HEK293 (cell line): ENCODE measurements around the gene IMP3.

Experiments
- MEIS1 ChIP-seq: sonication (generic); formaldehyde crosslinking; IDR thresholded peaks from 2 replicates; pipeline ENCODE4 v1.8.1; 2022; ENCODE audit warnings: missing genetic modification reagents, mild to moderate bottlenecking, borderline replicate concordance
- MYNN ChIP-seq: fragments of 450-650 bp; formaldehyde crosslinking; IDR thresholded peaks from 2 replicates; pipeline ENCODE4 v1.5.1; 2016; ENCODE audit warnings: missing biosample characterization, missing genetic modification characterization, borderline replicate concordance
- OVOL3 ChIP-seq: fragments of 450-650 bp; formaldehyde crosslinking; IDR thresholded peaks from 2 replicates; pipeline ENCODE4 v1.5.1; 2016; ENCODE audit warnings: missing biosample characterization, missing genetic modification characterization
- PRDM1 ChIP-seq: fragments of 450-650 bp; formaldehyde crosslinking; IDR thresholded peaks from 2 replicates; pipeline ENCODE4; 2016; ENCODE audit warnings: missing biosample characterization, missing genetic modification characterization
- REPIN1 ChIP-seq: fragments of 450-650 bp; formaldehyde crosslinking; IDR thresholded peaks from 2 replicates; pipeline ENCODE4 v1.5.1; 2017; ENCODE audit warnings: missing biosample characterization, missing genetic modification characterization, low read depth
- SCRT2 ChIP-seq: fragments of 450-650 bp; formaldehyde crosslinking; IDR thresholded peaks from 2 replicates; pipeline ENCODE4 v1.5.1; 2016; ENCODE audit warnings: missing biosample characterization, missing genetic modification characterization
- ZBTB48 ChIP-seq: fragments of 450-650 bp; formaldehyde crosslinking; IDR thresholded peaks from 2 replicates; pipeline ENCODE4 v1.5.1; 2016; ENCODE audit warnings: missing biosample characterization, missing genetic modification characterization
- ZIC2 ChIP-seq: fragments of 450-650 bp; formaldehyde crosslinking; IDR thresholded peaks from 2 replicates; pipeline ENCODE4 v1.5.1; 2016; ENCODE audit warnings: missing biosample characterization, missing genetic modification characterization
- ZNF10 ChIP-seq: fragments of 450-650 bp; formaldehyde crosslinking; IDR thresholded peaks from 2 replicates; pipeline ENCODE4 v1.5.1; 2017; ENCODE audit warnings: missing biosample characterization, missing genetic modification characterization
- ZNF155 ChIP-seq: fragments of 450-650 bp; formaldehyde crosslinking; IDR thresholded peaks from 2 replicates; pipeline ENCODE4 v1.5.1; 2016; ENCODE audit warnings: missing biosample characterization, missing genetic modification characterization
- ZNF184 ChIP-seq: fragments of 450-650 bp; IDR thresholded peaks from 2 replicates; pipeline ENCODE4 v1.5.1; 2018; ENCODE audit warnings: missing biosample characterization, mild to moderate bottlenecking, missing genetic modification characterization
- ZNF202 ChIP-seq: fragments of 450-650 bp; formaldehyde crosslinking; IDR thresholded peaks from 2 replicates; pipeline ENCODE4 v1.5.1; 2016; ENCODE audit warnings: missing biosample characterization, missing genetic modification characterization, borderline replicate concordance
- ZNF341 ChIP-seq: fragments of 450-650 bp; formaldehyde crosslinking; IDR thresholded peaks from 2 replicates; pipeline ENCODE4; 2016; ENCODE audit warnings: low read depth, missing biosample characterization, missing genetic modification characterization
- ZNF37A ChIP-seq: fragments of 450-650 bp; IDR thresholded peaks from 2 replicates; pipeline ENCODE4 v1.5.1; 2018; ENCODE audit warnings: missing biosample characterization, missing genetic modification characterization
- ZNF423 ChIP-seq: fragments of 450-650 bp; formaldehyde crosslinking; IDR thresholded peaks from 2 replicates; pipeline ENCODE4 v1.5.1; 2016; ENCODE audit warnings: missing biosample characterization, missing genetic modification characterization
- ZNF521 ChIP-seq: fragments of 450-650 bp; formaldehyde crosslinking; IDR thresholded peaks from 2 replicates; pipeline ENCODE4 v1.5.1; 2017; ENCODE audit warnings: missing biosample characterization, mild to moderate bottlenecking, missing genetic modification characterization
- ZNF654 ChIP-seq: fragments of 450-650 bp; formaldehyde crosslinking; IDR thresholded peaks from 2 replicates; pipeline ENCODE4 v1.5.1; 2016; ENCODE audit warnings: low read depth, missing biosample characterization, missing genetic modification characterization
- TF ChIP-seq, protein P1 (sequence below): fragments of 450-650 bp; formaldehyde crosslinking; IDR thresholded peaks from 2 replicates; pipeline ENCODE4 v1.5.1; 2016; ENCODE audit warnings: missing biosample characterization, missing genetic modification characterization, low read depth
- TF ChIP-seq, protein P2 (sequence below): fragments of 450-650 bp; formaldehyde crosslinking; IDR thresholded peaks from 2 replicates; pipeline ENCODE4 v1.5.1; 2016; ENCODE audit warnings: missing biosample characterization, missing genetic modification characterization, borderline replicate concordance
- TF ChIP-seq, protein P3 (sequence below): fragments of 450-650 bp; formaldehyde crosslinking; IDR thresholded peaks from 2 replicates; pipeline ENCODE4 v1.5.1; 2016; ENCODE audit warnings: missing biosample characterization, missing genetic modification characterization
- TF ChIP-seq, protein P4 (sequence below): fragments of 450-650 bp; formaldehyde crosslinking; IDR thresholded peaks from 2 replicates; pipeline ENCODE4 v1.5.1; 2016; ENCODE audit warnings: missing biosample characterization, missing genetic modification characterization
- TF ChIP-seq, protein P5 (sequence below): fragments of 450-650 bp; formaldehyde crosslinking; IDR thresholded peaks from 2 replicates; pipeline ENCODE4 v1.5.1; 2017; ENCODE audit warnings: missing biosample characterization, missing genetic modification characterization
- TF ChIP-seq, protein P6 (sequence below): fragments of 450-650 bp; formaldehyde crosslinking; IDR thresholded peaks from 2 replicates; pipeline ENCODE4 v1.5.1; 2017; ENCODE audit warnings: missing biosample characterization, mild to moderate bottlenecking, missing genetic modification characterization, moderate library complexity

IMP3 gene

DNA sequence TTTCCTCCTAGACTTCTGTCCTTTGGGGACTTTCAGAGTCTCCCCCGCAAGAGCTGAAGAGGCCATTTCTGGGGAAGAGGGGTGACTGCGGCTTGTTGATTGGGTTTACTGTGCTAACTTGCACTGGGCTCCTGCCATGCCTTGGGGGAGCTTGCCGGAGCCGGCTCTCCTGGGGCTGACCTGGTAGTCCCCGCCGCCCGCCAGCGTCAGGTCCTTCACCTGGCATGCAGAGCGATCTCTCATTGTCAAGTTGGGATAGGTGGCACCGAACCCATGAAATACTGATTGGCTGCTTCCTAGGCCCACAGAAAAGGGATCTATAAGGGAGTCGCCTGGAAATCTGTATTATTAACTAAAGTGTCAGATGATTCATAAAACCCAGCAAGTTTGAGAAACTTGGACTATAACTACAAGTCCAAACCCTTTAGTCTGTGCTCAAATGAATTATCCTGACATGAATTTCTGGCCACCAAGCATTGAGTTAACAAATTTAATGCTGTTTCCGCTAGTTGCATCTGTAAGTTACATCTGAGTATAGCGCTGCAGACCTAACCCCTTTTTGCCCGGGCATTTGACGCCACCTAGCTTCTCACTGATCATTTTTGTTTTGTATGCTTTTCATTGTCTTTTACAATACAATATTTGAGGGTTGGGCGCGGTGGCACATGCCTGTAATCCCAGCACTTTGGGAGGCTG lies 607 bp upstream of the IMP3 start (continued):
- TF ChIP-seq, protein P1, sequence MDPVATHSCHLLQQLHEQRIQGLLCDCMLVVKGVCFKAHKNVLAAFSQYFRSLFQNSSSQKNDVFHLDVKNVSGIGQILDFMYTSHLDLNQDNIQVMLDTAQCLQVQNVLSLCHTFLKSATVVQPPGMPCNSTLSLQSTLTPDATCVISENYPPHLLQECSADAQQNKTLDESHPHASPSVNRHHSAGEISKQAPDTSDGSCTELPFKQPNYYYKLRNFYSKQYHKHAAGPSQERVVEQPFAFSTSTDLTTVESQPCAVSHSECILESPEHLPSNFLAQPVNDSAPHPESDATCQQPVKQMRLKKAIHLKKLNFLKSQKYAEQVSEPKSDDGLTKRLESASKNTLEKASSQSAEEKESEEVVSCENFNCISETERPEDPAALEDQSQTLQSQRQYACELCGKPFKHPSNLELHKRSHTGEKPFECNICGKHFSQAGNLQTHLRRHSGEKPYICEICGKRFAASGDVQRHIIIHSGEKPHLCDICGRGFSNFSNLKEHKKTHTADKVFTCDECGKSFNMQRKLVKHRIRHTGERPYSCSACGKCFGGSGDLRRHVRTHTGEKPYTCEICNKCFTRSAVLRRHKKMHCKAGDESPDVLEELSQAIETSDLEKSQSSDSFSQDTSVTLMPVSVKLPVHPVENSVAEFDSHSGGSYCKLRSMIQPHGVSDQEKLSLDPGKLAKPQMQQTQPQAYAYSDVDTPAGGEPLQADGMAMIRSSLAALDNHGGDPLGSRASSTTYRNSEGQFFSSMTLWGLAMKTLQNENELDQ, result no peak
- TF ChIP-seq ZNF423 (tag by site-specific recombination) (0 out of 2 replicates have a peak, but pooled peaks have one; percentile 32), REPIN1 (tag by site-specific recombination) (no peak), ZNF155 (tag by site-specific recombination) (no peak), ZNF521 (tag by site-specific recombination) (no peak), ZNF341 (no peak), ZBTB48 (tag by site-specific recombination) (0 out of 2 replicates have a peak, but pooled peaks have one; percentile 56), MEIS1 (CRISPR knock-in tag) (no peak), ZNF202 (tag by site-specific recombination) (no peak), ZNF10 (tag by site-specific recombination) (peak; percentile 73), OVOL3 (no peak), ZIC2 (tag by site-specific recombination) (no peak), MYNN (no peak), ZNF37A (tag by site-specific recombination) (no peak), ZNF184 (tag by site-specific recombination) (no peak), ZNF654 (tag by site-specific recombination) (peak; percentile 86), SCRT2 (tag by site-specific recombination) (peak; percentile 32; the same call in 1 of the 2 replicates), PRDM1 (tag by site-specific recombination) (no peak)
- TF ChIP-seq, protein P2, sequence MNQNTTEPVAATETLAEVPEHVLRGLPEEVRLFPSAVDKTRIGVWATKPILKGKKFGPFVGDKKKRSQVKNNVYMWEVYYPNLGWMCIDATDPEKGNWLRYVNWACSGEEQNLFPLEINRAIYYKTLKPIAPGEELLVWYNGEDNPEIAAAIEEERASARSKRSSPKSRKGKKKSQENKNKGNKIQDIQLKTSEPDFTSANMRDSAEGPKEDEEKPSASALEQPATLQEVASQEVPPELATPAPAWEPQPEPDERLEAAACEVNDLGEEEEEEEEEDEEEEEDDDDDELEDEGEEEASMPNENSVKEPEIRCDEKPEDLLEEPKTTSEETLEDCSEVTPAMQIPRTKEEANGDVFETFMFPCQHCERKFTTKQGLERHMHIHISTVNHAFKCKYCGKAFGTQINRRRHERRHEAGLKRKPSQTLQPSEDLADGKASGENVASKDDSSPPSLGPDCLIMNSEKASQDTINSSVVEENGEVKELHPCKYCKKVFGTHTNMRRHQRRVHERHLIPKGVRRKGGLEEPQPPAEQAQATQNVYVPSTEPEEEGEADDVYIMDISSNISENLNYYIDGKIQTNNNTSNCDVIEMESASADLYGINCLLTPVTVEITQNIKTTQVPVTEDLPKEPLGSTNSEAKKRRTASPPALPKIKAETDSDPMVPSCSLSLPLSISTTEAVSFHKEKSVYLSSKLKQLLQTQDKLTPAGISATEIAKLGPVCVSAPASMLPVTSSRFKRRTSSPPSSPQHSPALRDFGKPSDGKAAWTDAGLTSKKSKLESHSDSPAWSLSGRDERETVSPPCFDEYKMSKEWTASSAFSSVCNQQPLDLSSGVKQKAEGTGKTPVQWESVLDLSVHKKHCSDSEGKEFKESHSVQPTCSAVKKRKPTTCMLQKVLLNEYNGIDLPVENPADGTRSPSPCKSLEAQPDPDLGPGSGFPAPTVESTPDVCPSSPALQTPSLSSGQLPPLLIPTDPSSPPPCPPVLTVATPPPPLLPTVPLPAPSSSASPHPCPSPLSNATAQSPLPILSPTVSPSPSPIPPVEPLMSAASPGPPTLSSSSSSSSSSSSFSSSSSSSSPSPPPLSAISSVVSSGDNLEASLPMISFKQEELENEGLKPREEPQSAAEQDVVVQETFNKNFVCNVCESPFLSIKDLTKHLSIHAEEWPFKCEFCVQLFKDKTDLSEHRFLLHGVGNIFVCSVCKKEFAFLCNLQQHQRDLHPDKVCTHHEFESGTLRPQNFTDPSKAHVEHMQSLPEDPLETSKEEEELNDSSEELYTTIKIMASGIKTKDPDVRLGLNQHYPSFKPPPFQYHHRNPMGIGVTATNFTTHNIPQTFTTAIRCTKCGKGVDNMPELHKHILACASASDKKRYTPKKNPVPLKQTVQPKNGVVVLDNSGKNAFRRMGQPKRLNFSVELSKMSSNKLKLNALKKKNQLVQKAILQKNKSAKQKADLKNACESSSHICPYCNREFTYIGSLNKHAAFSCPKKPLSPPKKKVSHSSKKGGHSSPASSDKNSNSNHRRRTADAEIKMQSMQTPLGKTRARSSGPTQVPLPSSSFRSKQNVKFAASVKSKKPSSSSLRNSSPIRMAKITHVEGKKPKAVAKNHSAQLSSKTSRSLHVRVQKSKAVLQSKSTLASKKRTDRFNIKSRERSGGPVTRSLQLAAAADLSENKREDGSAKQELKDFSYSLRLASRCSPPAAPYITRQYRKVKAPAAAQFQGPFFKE (tag by site-specific recombination), result no peak
- TF ChIP-seq, protein P3, sequence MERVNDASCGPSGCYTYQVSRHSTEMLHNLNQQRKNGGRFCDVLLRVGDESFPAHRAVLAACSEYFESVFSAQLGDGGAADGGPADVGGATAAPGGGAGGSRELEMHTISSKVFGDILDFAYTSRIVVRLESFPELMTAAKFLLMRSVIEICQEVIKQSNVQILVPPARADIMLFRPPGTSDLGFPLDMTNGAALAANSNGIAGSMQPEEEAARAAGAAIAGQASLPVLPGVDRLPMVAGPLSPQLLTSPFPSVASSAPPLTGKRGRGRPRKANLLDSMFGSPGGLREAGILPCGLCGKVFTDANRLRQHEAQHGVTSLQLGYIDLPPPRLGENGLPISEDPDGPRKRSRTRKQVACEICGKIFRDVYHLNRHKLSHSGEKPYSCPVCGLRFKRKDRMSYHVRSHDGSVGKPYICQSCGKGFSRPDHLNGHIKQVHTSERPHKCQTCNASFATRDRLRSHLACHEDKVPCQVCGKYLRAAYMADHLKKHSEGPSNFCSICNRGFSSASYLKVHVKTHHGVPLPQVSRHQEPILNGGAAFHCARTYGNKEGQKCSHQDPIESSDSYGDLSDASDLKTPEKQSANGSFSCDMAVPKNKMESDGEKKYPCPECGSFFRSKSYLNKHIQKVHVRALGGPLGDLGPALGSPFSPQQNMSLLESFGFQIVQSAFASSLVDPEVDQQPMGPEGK (tag by site-specific recombination), result peak; percentile 47
- TF ChIP-seq, protein P4, sequence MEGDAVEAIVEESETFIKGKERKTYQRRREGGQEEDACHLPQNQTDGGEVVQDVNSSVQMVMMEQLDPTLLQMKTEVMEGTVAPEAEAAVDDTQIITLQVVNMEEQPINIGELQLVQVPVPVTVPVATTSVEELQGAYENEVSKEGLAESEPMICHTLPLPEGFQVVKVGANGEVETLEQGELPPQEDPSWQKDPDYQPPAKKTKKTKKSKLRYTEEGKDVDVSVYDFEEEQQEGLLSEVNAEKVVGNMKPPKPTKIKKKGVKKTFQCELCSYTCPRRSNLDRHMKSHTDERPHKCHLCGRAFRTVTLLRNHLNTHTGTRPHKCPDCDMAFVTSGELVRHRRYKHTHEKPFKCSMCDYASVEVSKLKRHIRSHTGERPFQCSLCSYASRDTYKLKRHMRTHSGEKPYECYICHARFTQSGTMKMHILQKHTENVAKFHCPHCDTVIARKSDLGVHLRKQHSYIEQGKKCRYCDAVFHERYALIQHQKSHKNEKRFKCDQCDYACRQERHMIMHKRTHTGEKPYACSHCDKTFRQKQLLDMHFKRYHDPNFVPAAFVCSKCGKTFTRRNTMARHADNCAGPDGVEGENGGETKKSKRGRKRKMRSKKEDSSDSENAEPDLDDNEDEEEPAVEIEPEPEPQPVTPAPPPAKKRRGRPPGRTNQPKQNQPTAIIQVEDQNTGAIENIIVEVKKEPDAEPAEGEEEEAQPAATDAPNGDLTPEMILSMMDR (tag by site-specific recombination), result peak; percentile 79
- TF ChIP-seq, protein P5, sequence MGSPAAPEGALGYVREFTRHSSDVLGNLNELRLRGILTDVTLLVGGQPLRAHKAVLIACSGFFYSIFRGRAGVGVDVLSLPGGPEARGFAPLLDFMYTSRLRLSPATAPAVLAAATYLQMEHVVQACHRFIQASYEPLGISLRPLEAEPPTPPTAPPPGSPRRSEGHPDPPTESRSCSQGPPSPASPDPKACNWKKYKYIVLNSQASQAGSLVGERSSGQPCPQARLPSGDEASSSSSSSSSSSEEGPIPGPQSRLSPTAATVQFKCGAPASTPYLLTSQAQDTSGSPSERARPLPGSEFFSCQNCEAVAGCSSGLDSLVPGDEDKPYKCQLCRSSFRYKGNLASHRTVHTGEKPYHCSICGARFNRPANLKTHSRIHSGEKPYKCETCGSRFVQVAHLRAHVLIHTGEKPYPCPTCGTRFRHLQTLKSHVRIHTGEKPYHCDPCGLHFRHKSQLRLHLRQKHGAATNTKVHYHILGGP (tag by site-specific recombination), result no peak
- TF ChIP-seq, protein P6, sequence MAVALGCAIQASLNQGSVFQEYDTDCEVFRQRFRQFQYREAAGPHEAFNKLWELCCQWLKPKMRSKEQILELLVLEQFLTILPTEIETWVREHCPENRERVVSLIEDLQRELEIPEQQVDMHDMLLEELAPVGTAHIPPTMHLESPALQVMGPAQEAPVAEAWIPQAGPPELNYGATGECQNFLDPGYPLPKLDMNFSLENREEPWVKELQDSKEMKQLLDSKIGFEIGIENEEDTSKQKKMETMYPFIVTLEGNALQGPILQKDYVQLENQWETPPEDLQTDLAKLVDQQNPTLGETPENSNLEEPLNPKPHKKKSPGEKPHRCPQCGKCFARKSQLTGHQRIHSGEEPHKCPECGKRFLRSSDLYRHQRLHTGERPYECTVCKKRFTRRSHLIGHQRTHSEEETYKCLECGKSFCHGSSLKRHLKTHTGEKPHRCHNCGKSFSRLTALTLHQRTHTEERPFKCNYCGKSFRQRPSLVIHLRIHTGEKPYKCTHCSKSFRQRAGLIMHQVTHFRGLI (tag by site-specific recombination), result peak; percentile 97
- TF ChIP-seq, all 188 proteins: peak for 30
